SK-N-MC (cell line): Measurements from ENCODE around the gene DNAAF1.

Experiments used
- EZH2 ChIP-seq: fragments of 200-600 bp; sonication (generic); IDR thresholded peaks from one replicate; pipeline ENCODE4 v1.6.1; 2017; ENCODE audit warnings: antibody characterized with exemption
- FOXP2 ChIP-seq: optimal IDR thresholded peaks from 2 replicates; pipeline ENCODE3; 2011; ENCODE audit warnings: mild to moderate bottlenecking, moderate library complexity; ENCODE audit not compliant: insufficient read depth; ENCODE audit errors: extremely low read length, control extremely low read depth
- POLR2AphosphoS5 ChIP-seq: IDR thresholded peaks from 2 replicates; pipeline ENCODE4 v1.6.1; 2012; ENCODE audit warnings: mild to moderate bottlenecking, low read depth, low read length, borderline replicate concordance

DNA sequence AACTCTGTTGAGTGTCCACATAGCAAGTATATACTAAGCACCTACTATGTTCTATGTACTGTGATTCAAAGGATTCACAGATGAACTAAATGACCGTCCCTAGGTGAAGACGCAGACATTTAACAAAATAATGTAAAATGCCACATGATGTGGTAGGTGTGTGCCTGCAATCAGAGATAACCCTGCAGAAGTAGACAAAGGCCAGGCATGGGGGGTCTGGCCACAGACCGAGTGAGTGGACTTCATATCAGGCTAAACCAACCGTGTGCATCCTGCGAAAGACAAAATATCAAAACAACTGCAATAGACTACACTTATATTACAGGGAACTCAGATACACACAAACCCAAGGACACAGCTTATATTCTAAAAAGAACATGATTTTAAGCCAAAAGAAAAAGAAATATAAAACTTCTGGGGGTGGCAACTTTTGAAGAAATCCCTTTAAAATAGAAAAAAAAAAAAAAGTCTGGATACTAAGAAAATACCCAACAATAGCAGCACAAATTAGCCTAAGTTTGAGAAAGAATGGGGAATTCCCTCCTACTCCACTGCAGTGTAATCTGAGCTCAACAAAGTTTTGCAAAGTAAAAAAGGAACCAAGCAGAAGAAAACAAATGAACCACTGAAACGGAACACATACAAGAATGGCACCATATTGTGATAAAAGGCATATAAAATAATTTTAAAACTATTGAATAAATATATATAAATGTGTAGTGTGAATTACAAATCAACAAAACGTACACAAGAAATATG, 12.4 kb upstream of the DNAAF1 start:
- TF ChIP-seq POLR2AphosphoS5 (no peak), EZH2 (no peak), FOXP2 (no peak)
